Placental epithelial cell (primary cell): ENCODE measurements around the gene KRTAP7-1. TPM values are rescaled to one million over a fixed set of nuclear protein-coding genes. Genes with fewer than 3 reads are reported as not detected.

Experiments
- small RNA-seq: library from RNA; depleted of rRNA; stranded (forward); fragments of <200 nt; gene quantifications from one replicate; pipeline ENCODE3, GENCODE V24; 2012
- total RNA-seq: library from RNA; depleted of rRNA; stranded (reverse); fragments of >200 nt; gene quantifications from 2 replicates; pipeline ENCODE4 v1.2.3, GENCODE V29; 2012

KRTAP7-1 gene, protein sequence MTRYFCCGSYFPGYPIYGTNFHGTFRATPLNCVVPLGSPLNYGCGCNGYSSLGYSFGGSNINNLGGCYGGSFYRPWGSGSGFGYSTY
- not detected in 2 replicates for total RNA-seq

DNA sequence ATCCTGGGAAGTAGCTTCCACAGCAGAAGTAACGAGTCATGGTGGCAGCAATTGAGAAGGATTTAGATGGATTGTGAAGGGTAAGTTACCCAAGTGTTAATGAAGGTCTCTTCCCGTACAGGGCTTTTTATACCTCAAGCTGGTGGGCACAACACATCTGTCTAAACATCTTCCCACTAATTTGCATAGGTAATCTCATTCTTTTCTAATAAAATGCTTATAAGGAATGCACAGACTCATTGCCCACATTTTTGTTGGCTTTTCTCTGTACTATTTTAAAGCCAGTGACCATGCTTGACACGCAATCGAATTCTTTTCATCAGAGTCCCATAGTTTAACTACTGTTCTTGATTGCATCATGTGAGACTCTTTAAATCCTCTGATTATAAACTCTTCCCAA is at the start of gene KRTAP7-1:
KRTAP7-1 (minus strand) TSS at position 101 of the 400 bp plus-strand sequence; CDS start at position 40, 61 bp downstream.

DNA sequence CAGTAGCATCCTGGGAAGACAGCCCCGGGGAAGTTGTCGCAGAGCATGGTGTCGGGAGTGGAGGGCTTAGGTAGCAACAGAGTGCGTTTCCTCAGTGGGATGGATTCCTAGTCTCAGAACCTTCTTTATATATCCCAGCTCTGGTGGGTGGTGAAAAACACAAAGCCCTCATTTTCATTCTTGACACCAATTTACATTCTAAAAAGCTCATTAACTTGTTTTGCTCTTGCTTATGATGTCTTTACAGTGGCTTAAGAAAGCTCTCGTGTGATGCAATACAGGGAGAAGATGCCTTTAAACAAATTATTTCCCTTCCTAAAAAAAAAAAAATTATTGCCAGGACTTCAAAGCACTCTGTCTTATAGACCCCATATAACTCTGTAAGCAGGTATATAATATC is 16.4 kb downstream of the KRTAP7-1 start, which contains the start of gene KRTAP8-1:
KRTAP8-1 (minus strand) TSS at position 101 of the 400 bp plus-strand sequence; CDS start at position 47, 54 bp downstream.

Small RNA genes lying within 50 kb of the gene (small RNA-seq; reads per million reads assigned to genes)
- gene KRTAP8-2P: not detected
- not detected for gene KRTAP8-3P

Other genes starting within 250 kb of the KRTAP7-1 start
- gene KRTAP22-2, start 239.4 kb downstream of the KRTAP7-1 start, total RNA-seq: not detected in 2 replicates
- not detected in 2 replicates for gene KRTAP6-3, start 237.3 kb downstream of the KRTAP7-1 start, total RNA-seq
- gene KRTAP6-2, start 230.9 kb downstream of the KRTAP7-1 start, total RNA-seq: not detected in 2 replicates
- not detected in 2 replicates for gene KRTAP22-1, start 228.7 kb downstream of the KRTAP7-1 start, total RNA-seq
- gene KRTAP6-1, start 215.8 kb downstream of the KRTAP7-1 start, total RNA-seq: not detected in 2 replicates
- gene KRTAP20-1, start 213.3 kb downstream of the KRTAP7-1 start, total RNA-seq: not detected in 2 replicates
- not detected in 2 replicates for gene KRTAP20-4, start 209.1 kb downstream of the KRTAP7-1 start, total RNA-seq
- not detected in 2 replicates for gene KRTAP20-2, start 194.6 kb downstream of the KRTAP7-1 start, total RNA-seq
- not detected in 2 replicates for gene KRTAP20-3, start 186.9 kb downstream of the KRTAP7-1 start, total RNA-seq
- not detected in 2 replicates for gene KRTAP21-3, start 111.0 kb downstream of the KRTAP7-1 start, total RNA-seq
- not detected in 2 replicates for gene KRTAP21-2, start 82.5 kb downstream of the KRTAP7-1 start, total RNA-seq
- gene KRTAP21-1, start 74.3 kb downstream of the KRTAP7-1 start, total RNA-seq: not detected in 2 replicates
- not detected in 2 replicates for gene KRTAP8-1, start 16.5 kb downstream of the KRTAP7-1 start, total RNA-seq
- not detected in 2 replicates for gene KRTAP11-1, start 51.8 kb upstream of the KRTAP7-1 start, total RNA-seq
- gene KRTAP19-8, start 208.7 kb upstream of the KRTAP7-1 start, total RNA-seq: not detected in 2 replicates